GM10248 (cell line): ENCODE measurements around the gene BTBD1.

Experiments used
- CTCF ChIA-PET: fragments of 300-600 bp; sonication (Branson Sonifier 250); formaldehyde crosslinking; extraction: SDS; loops from one replicate; lab custom pipeline; 2021; ENCODE audit warnings: antibody characterized with exemption; lab: Yijun Ruan, JAX
- POLR2A ChIA-PET: fragments of 350-650 bp; sonication (Branson Sonifier 250); formaldehyde crosslinking; extraction: SDS; loops from one replicate; lab custom pipeline; 2020; ENCODE audit warnings: antibody characterized with exemption; lab: Yijun Ruan, JAX
- DNase-seq: peaks from one replicate; pipeline ENCODE4 v3.0.0; 2012; ENCODE audit errors: extremely low spot score
- TF ChIP-seq, protein P1 (sequence below): IDR thresholded peaks from 2 replicates; pipeline ENCODE4 v1.5.1; 2012; ENCODE audit warnings: mild to moderate bottlenecking, low read depth; ENCODE audit errors: extremely low read depth, missing control alignments, control extremely low read depth

Gene BTBD1

DNA sequence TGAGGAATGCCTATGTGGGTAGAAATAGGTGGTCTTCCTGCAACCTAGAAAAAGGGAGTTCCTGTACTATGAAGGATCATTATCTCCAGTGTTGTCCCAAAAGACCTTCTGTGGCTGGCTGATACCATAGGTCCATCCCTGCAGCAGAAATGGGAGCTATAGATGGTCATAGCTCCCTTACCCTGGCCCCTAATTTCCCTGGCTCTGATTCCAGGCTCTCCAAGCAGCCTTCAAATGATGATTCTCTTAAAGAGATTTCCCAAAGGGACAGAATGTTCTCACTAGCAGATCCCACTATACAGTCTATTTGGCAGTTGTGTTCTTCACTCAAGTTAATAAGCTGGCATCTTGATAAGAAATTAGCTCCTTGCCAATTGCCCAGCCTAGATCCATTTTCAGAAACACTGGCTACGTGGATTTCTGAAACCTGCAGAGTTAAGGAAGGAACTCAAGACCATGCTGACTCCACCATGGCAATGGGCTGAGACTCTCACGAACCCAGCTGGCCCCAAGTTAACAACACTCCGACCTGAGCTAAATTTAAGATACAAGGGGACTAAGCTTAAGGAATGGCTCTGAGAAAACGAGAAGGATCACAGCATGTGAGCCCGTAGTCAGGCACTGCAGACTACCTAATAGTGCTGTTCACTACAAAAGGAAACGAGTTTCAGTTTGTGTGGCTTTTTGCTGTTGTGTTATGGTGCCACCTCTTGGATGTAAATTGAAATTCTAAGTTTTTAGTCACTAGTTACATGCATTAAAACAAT, 67.0 kb downstream of the BTBD1 start:
- TF ChIP-seq, protein P1, sequence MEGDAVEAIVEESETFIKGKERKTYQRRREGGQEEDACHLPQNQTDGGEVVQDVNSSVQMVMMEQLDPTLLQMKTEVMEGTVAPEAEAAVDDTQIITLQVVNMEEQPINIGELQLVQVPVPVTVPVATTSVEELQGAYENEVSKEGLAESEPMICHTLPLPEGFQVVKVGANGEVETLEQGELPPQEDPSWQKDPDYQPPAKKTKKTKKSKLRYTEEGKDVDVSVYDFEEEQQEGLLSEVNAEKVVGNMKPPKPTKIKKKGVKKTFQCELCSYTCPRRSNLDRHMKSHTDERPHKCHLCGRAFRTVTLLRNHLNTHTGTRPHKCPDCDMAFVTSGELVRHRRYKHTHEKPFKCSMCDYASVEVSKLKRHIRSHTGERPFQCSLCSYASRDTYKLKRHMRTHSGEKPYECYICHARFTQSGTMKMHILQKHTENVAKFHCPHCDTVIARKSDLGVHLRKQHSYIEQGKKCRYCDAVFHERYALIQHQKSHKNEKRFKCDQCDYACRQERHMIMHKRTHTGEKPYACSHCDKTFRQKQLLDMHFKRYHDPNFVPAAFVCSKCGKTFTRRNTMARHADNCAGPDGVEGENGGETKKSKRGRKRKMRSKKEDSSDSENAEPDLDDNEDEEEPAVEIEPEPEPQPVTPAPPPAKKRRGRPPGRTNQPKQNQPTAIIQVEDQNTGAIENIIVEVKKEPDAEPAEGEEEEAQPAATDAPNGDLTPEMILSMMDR = peak; percentile 53
- peak; percentile 61 for DNase-seq
- POLR2A ChIA-PET = interaction anchor here (0.6 kb wide), 1 partner anchor 145 kb away, joined by 3 read pairs; no protein-coding TSS in a partner anchor
- CTCF ChIA-PET = interaction anchor here (0.7 to 5.9 kb wide), 18 partner anchors 12 to 473 kb away, joined by 3 to 74 read pairs (median 4); partner anchors contain the start of genes C15orf40, RAMAC and RPS17

DNA sequence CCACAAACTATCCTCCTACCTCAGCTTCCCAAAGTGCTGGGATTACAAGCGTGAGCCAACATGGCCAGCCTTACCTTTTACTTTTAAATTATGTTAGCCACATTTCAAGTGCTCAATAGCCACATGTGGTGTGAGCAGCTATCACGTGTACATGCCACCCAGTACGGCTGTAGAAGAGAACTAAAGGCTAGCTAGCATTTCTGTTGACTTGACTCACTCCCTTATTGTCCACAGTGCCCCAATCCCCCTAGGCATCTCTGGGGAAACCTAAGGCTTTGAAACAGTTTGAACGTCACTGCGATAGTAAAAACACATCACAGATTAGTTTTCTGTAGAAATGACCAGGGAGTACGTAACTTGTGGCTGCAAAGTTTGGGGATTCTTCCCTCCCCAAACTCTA, 67.6 kb downstream of the BTBD1 start:
- CTCF ChIA-PET = interaction anchor here (0.7 to 5.9 kb wide), 16 partner anchors 13 to 472 kb away, joined by 3 to 74 read pairs (median 4); partner anchors contain the start of genes C15orf40, RAMAC and RPS17
- TF ChIP-seq, protein P1 = no peak
- no peak for DNase-seq
- POLR2A ChIA-PET = no interaction called here

DNA sequence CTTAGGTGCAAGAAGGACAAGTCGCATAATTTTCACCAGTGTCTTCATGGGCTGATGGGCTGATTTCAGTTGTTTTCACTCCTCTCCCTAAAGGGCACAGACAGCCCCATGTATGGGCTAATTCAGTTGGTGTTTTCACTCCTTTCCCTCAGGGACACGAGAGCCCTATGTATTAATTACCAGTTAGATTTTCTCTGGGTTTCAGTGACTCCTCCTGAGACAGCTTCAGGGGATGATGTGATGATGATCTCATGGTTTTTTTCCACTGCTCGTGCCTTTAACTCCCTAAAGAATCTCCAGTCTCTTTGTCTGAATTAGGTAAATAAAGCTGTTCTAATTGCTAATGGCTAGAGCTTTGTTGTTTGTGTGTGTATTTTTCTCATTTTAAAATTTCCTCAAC, 71.1 kb downstream of the BTBD1 start:
- POLR2A ChIA-PET = no interaction called here
- CTCF ChIA-PET = interaction anchor here (1.4 to 5.0 kb wide), 2 partner anchors 15 to 465 kb away, joined by 3 to 29 read pairs; partner anchors contain the start of gene C15orf40
- DNase-seq = no peak
- TF ChIP-seq, protein P1 = no peak

DNA sequence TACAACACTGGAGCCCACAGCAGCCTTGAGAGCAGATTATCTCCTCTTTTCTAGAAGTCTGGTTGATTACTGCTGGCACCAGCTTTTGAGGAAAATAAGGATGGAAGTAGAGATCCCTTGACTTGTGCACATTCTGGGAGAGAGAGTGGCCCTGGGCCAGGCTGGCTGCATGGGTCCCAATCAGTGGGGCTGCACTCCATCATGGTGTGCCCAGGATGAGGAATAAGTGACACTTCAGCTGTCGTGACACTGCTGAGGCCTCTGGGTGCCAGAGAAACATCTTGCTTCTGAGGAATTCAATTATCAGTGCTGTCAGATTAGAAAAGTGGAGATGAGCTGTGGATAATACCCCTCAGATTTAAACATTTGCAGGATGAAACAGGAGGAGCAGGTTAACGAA, 72.0 kb downstream of the BTBD1 start:
- DNase-seq = no peak
- ChIA-PET POLR2A (no interaction called here), CTCF (interaction anchor here (0.7 to 5.0 kb wide), 3 partner anchors 16 to 464 kb away, joined by 3 to 29 read pairs (median 3); partner anchors contain the start of gene C15orf40)
- TF ChIP-seq, protein P1 = no peak

DNA sequence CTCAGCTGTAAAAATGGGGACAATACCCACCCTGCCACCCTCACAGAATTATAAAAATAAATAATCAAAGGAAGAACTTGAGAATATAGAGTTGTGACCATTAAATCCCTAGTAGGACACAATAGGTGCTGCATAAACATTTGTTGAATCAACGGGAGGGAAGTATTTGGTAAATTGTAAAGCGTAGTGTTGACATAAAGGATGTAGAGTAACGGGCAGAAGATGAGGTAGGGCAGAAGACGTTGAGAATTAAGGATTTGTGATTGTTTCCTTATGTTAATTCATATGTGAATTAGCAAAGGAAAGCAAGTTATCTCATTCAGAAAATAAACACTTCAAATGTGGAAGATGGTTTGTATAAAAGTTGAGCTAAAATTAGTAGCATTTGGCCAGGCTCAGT, 73.9 kb downstream of the BTBD1 start:
- POLR2A ChIA-PET = no interaction called here
- CTCF ChIA-PET = interaction anchor here (1.0 to 5.0 kb wide), 3 partner anchors 10 to 150 kb away, joined by 3 to 29 read pairs (median 3); partner anchors contain the start of gene C15orf40
- TF ChIP-seq, protein P1 = no peak
- no peak for DNase-seq

DNA sequence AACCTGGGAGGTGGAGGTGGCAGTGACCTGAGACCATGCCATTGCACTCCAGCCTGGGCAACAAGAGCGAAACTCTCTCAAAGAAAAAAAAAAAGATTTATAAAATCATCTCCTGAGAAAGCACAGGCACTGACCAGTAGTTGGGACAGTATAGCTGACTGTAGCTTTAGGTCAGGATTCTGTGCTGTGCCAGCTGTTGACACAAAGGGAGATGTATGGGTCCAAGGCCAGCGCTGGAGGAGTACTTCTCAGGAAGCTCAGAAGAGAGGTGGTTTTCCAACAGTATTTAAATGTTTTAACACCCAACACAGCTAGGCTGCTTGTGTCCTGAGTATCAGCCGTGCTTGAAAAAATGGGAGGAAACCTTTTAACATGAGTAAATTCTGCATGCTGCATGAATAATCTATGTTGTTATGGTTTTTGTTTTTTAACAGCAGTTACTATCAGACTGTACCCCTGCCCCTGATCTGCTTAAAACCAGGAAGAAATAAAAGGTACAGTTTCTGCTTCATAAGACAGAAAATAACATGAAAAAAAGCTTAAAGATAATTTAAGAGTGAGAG, 74.5 kb downstream of the BTBD1 start:
- POLR2A ChIA-PET = no interaction called here

More for the DNA sequence above, 74.5 kb downstream of the BTBD1 start:
- TF ChIP-seq, protein P1 = no peak
- DNase-seq = no peak
- CTCF ChIA-PET = interaction anchor here (1.5 to 5.0 kb wide), 2 partner anchors 11 to 18 kb away, joined by 3 to 29 read pairs; partner anchors contain the start of gene C15orf40
